CD14-positive monocyte (primary cell): Measurements from ENCODE around the gene DNAH10. TPM values are rescaled to one million over a fixed set of nuclear protein-coding genes. Genes with fewer than 3 reads are reported as not detected.

ENCODE experiments used
- DNase-seq, 3 donors: peaks; one replicate each; pipeline ENCODE4 v3.0.0-alpha.2; 2011 to 2022
- H2AFZ ChIP-seq: 2 replicates; pipeline ENCODE4 v1.6.0; 2012; ENCODE audit warnings: mild to moderate bottlenecking, low read depth, low read length, inconsistent platforms; ENCODE audit not compliant: insufficient read depth, poor library complexity, severe bottlenecking
- H3K27ac ChIP-seq, 2 donors: 1 replicate in 1 of 2; 2 replicates in 1 of 2; pipeline ENCODE4 v1.5.1; 2012 to 2013; ENCODE audit warnings: low read length in 2 of 2, control low read depth in 1 of 2, inconsistent platforms in 1 of 2, low read depth in 1 of 2, mild to moderate bottlenecking in 1 of 2
- H3K27me3 ChIP-seq, 2 donors: one replicate each; pipeline versions ENCODE4 v1.6.0 to v1.6.1; 2011 to 2013; ENCODE audit warnings: low read length in 2 of 2; ENCODE audit not compliant: control insufficient read depth in 2 of 2, insufficient read depth in 2 of 2
- H3K36me3 ChIP-seq, 2 donors: replicated peaks in 1 of 2; 1 replicate in 1 of 2; 2 replicates in 1 of 2; pipeline versions ENCODE4 v1.5.1 to v1.6.1; 2012 to 2013; ENCODE audit warnings: low read length in 2 of 2, control low read depth in 1 of 2, inconsistent platforms in 1 of 2, mild to moderate bottlenecking in 1 of 2; ENCODE audit not compliant: insufficient read depth in 2 of 2, control insufficient read depth in 1 of 2
- H3K4me1 ChIP-seq, 2 donors: 1 replicate in 1 of 2; 2 replicates in 1 of 2; pipeline versions ENCODE4 v1.5.1 to v1.6.1; 2012 to 2013; ENCODE audit warnings: low read length in 2 of 2, control low read depth in 1 of 2, inconsistent platforms in 1 of 2, mild to moderate bottlenecking in 1 of 2, moderate library complexity in 1 of 2; ENCODE audit not compliant: insufficient read depth in 2 of 2, control insufficient read depth in 1 of 2
- H3K4me2 ChIP-seq: replicated peaks from 2 replicates; pipeline ENCODE3; 2012; ENCODE audit warnings: low read length, moderate library complexity, mild to moderate bottlenecking; ENCODE audit not compliant: poor library complexity, severe bottlenecking; ENCODE audit errors: extremely low read depth
- H3K4me3 ChIP-seq, 3 experiments: fragments of 200-600 bp in 1 of 3; sonication (generic) in 1 of 3; replicated peaks in 1 of 3; 1 replicate in 2 of 3; 2 replicates in 1 of 3; pipeline ENCODE4 v1.5.1; 2011 to 2013; ENCODE audit warnings: low read length in 3 of 3, mild to moderate bottlenecking in 3 of 3, control low read depth in 2 of 3, low read depth in 2 of 3, inconsistent platforms in 1 of 3, moderate library complexity in 1 of 3
- H3K79me2 ChIP-seq: 2 replicates; pipeline ENCODE4 v1.6.0; 2012; ENCODE audit warnings: mild to moderate bottlenecking, control low read depth, inconsistent platforms, low read length, moderate library complexity; ENCODE audit not compliant: insufficient read depth
- H3K9ac ChIP-seq: 2 replicates; pipeline ENCODE4 v1.6.0; 2017; ENCODE audit warnings: low read length, mild to moderate bottlenecking; ENCODE audit not compliant: insufficient read depth, poor library complexity, severe bottlenecking
- H3K9me3 ChIP-seq, 2 donors: replicated peaks in 1 of 2; 1 replicate in 1 of 2; 2 replicates in 1 of 2; pipeline versions ENCODE4 v1.5.1 to v1.6.1; 2012 to 2013; ENCODE audit warnings: low read length in 2 of 2, control low read depth in 1 of 2; ENCODE audit not compliant: control insufficient read depth in 1 of 2, insufficient read depth in 1 of 2
- H4K20me1 ChIP-seq: 2 replicates; pipeline ENCODE4 v1.6.0; 2012; ENCODE audit warnings: mild to moderate bottlenecking, low read length, control low read depth, moderate library complexity; ENCODE audit not compliant: insufficient read depth
- H3K27ac Mint-ChIP-seq, 7 donors: one replicate each; pipeline ENCODE4 v1.8.0; 2020; ENCODE audit warnings: mild to moderate bottlenecking in 7 of 7, mixed read lengths in 7 of 7, moderate library complexity in 6 of 7, inconsistent platforms in 2 of 7
- H3K27me3 Mint-ChIP-seq, 3 donors: one replicate each; pipeline ENCODE4 v1.8.0; 2021 to 2022; ENCODE audit warnings: low read depth in 3 of 3, mild to moderate bottlenecking in 3 of 3, mixed read lengths in 3 of 3, moderate library complexity in 3 of 3, inconsistent platforms in 1 of 3
- H3K36me3 Mint-ChIP-seq, 2 donors: one replicate each; pipeline ENCODE4 v1.8.0; 2020; ENCODE audit warnings: mixed read lengths in 2 of 2, inconsistent platforms in 1 of 2, mild to moderate bottlenecking in 1 of 2
- H3K4me1 Mint-ChIP-seq: one replicate; pipeline ENCODE4 v1.8.0; 2020; ENCODE audit warnings: mild to moderate bottlenecking, mixed read lengths
- H3K4me3 Mint-ChIP-seq, 2 donors: one replicate each; pipeline ENCODE4 v1.8.0; 2020; ENCODE audit warnings: mild to moderate bottlenecking in 2 of 2, mixed read lengths in 2 of 2, moderate library complexity in 1 of 2
- H3K9me3 Mint-ChIP-seq, 7 donors: one replicate each; pipeline ENCODE4 v1.8.0; 2020 to 2022; ENCODE audit warnings: mixed read lengths in 7 of 7, mild to moderate bottlenecking in 6 of 7, moderate library complexity in 6 of 7, inconsistent platforms in 2 of 7
- WGBS: methylation state at CpG from one replicate; pipeline ENCODE4 v1.1.5; 2013; ENCODE audit warnings: missing lambda C conversion rate; ENCODE audit not compliant: insufficient coverage; 5-methylcytosine and 5-hydroxymethylcytosine counted together
- intact Hi-C, 2 donors: fragments of 100-400 bp; cut with micrococcal nuclease; formaldehyde crosslinking; loops; one replicate each; pipeline versions ENCODE4 v1.15.0 to v1.15.1; 2023
- polyA plus RNA-seq, 3 donors: library from polyadenylated mRNA; depleted of rRNA in 1 of 3; unstranded in 2 of 3; stranded (reverse) in 1 of 3; fragments of 300-500 nt in 2 of 3; fragments of >200 nt in 1 of 3; fragmentation: Illumina TruSeq in 2 of 3; gene quantifications; 1 replicate in 2 of 3; 2 replicates in 1 of 3; pipeline ENCODE4 v1.2.3, GENCODE V29; 2012 to 2021
- TF ChIP-seq, protein P1 (sequence below): fragments of 200-600 bp; IDR thresholded peaks from one replicate; pipeline ENCODE4 v1.8.0; 2022; ENCODE audit warnings: antibody characterized with exemption, mild to moderate bottlenecking

The DNAH10 gene
- polyA plus RNA-seq, 3 donors: not detected

DNA sequence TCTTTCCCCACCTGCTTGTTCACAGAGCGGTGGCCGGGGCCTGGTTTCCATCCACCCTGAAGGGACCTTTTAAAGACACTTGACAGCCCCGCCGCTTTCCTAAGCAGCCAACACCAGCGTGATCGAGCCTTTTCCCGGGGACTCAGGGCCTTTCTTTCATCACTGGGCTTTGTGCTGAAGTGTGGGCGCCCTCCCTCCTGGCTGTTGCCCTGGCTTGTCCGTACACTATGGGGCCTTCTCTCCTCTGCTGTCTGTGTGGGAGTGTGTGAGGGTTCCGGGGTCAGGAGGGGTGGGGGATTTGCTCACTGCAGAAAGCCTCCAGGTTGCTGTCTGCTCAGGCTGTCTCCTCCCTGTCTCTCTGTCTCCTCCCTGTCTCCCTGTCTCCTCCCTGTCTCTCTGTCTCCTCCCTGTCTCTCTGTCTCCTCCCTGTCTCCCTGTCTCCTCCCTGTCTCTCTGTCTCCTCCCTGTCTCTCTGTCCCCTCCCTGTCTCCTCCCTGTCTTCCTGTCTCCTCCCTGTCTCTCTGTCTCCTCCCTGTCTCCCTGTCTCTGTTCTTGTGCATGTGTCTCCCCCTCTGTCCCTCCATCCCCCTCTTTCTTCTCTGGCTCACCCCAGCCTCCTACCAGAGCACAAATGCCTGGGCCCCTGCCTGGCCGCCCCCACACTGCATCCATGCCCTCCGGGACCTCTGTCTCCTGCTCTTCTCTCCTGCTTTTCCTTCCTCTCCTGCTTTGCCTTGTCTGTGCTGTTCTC, 145.8 kb downstream of the DNAH10 start:
- Histone ChIP-seq H3K27me3 (no peaks in the 10 kb centered on the region), H3K4me1 (no peaks in the 10 kb centered on the region), H4K20me1 (no peaks in the 10 kb centered on the region), H3K36me3 (no peaks in the 10 kb centered on the region), H3K9me3 (no peaks in the 10 kb centered on the region), H2AFZ (no peak overlapping the region), H3K9ac (no peak overlapping the region), H3K79me2 (no peaks in the 10 kb centered on the region), H3K27ac (no peak overlapping the region), H3K4me2 (no peak overlapping the region), H3K4me3 (no peak overlapping the region)
- no peak overlapping the region for H3K27ac Mint-ChIP-seq
- TF ChIP-seq, protein P1, sequence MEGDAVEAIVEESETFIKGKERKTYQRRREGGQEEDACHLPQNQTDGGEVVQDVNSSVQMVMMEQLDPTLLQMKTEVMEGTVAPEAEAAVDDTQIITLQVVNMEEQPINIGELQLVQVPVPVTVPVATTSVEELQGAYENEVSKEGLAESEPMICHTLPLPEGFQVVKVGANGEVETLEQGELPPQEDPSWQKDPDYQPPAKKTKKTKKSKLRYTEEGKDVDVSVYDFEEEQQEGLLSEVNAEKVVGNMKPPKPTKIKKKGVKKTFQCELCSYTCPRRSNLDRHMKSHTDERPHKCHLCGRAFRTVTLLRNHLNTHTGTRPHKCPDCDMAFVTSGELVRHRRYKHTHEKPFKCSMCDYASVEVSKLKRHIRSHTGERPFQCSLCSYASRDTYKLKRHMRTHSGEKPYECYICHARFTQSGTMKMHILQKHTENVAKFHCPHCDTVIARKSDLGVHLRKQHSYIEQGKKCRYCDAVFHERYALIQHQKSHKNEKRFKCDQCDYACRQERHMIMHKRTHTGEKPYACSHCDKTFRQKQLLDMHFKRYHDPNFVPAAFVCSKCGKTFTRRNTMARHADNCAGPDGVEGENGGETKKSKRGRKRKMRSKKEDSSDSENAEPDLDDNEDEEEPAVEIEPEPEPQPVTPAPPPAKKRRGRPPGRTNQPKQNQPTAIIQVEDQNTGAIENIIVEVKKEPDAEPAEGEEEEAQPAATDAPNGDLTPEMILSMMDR: no peak
- H3K4me1 Mint-ChIP-seq: no peaks in the 10 kb centered on the region
- H3K36me3 Mint-ChIP-seq: no peaks in the 10 kb centered on the region
- no peak overlapping the region for H3K4me3 Mint-ChIP-seq
- DNase-seq: no peak
- no peaks in the 10 kb centered on the region for H3K9me3 Mint-ChIP-seq
- intact Hi-C loops: loop anchor here in 1 of 2 donors (5.0 kb wide), 1 partner anchor 74 kb away; no protein-coding TSS in a partner anchor
- H3K27me3 Mint-ChIP-seq: peaks cover 2 to 9% (median 2%) of the 10 kb centered on the region in 3 donors
- WGBS: 93% methylated on average over 9 of the region's 12 CpGs

DNA sequence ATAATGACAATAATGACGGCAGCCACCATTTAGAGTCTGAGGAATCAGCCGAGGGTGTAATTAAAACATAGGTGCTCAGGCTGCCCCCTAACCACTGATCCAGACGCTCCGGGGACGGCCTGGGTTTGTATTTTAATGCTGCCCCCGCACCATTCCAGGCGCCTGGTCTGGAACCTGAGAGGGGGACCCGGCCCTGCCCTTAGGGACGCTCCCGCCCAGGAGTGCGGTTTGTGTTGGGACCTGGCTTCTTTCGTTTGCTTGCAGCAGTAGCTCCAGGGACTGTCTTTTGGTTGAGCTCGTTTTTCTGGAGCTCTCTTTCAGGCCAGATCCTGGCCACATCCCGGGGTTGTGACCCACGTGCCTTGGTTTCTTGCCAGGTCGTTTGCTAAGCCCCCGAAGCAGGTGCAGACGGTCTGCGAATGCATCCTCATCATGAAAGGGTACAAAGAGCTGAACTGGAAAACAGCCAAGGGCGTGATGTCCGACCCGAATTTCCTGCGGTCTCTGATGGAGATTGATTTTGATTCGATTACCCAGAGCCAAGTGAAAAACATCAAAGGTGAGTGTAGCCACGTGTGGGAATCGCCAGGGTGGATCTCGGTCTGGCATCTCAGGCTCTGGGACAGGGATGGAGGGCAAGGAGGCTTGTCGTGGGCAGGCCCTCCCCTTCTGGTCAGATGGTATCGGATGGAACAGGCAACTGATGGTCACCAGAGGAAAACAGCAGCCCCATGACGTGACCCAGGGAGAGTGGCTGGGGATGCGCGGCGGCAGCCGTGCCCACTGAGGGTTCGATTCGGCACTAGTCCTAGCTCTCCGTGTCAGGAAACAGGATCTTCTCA, 147.0 kb downstream of the DNAH10 start:
- DNase-seq: no peak
- no peaks in the 10 kb centered on the region for H3K36me3 ChIP-seq
- no peak overlapping the region for H2AFZ ChIP-seq
- no peak overlapping the region for H3K9ac ChIP-seq
- Mint-ChIP-seq H3K36me3 (no peaks in the 10 kb centered on the region), H3K4me3 (no peak overlapping the region), H3K27me3 (peaks cover 0 to 9% (median 2%) of the 10 kb centered on the region in 3 donors), H3K27ac (no peak overlapping the region), H3K4me1 (no peaks in the 10 kb centered on the region), H3K9me3 (no peaks in the 10 kb centered on the region)
- TF ChIP-seq, protein P1: no peak
- H3K27ac ChIP-seq: no peak overlapping the region
- WGBS: 90% methylated on average over 35 of the region's 37 CpGs
- intact Hi-C loops: loop anchor here in 1 of 2 donors (5.0 kb wide), 1 partner anchor 73 kb away; no protein-coding TSS in a partner anchor
- no peak overlapping the region for H3K4me3 ChIP-seq
- H3K27me3 ChIP-seq: no peaks in the 10 kb centered on the region
- H3K79me2 ChIP-seq: no peaks in the 10 kb centered on the region
- no peaks in the 10 kb centered on the region for H3K4me1 ChIP-seq
- no peaks in the 10 kb centered on the region for H3K9me3 ChIP-seq
- no peak overlapping the region for H3K4me2 ChIP-seq
- H4K20me1 ChIP-seq: no peaks in the 10 kb centered on the region
